Measurements from ENCODE around the gene APAF1. TPM values are rescaled to one million over a fixed set of nuclear protein-coding genes. Genes with fewer than 3 reads are reported as not detected.

Gene APAF1
- total RNA-seq, 1 experiment from 2014 or later: 19.3 TPM

- no peak for TF ChIP-seq ZNF532 (CRISPR knock-in tag; IDR thresholded peaks at IDR 0.05; ENCODE audit: borderline replicate concordance)
- no peak for TF ChIP-seq ZNF416 (CRISPR knock-in tag; IDR thresholded peaks at IDR 0.05)
- no peak for TF ChIP-seq ZNF425 (CRISPR knock-in tag; conservative IDR thresholded peaks at IDR 0.05)
- no peak for TF ChIP-seq RORB (CRISPR knock-in tag; IDR thresholded peaks at IDR 0.05)
- TF ChIP-seq IRF1 (CRISPR knock-in tag; IDR thresholded peaks at IDR 0.05): no peak
Measured at GRCh38 chr12:98724384-98725155, 79.5 kb downstream of the APAF1 start (continued).

GRCh38 chr12:98725476-98726247 is 80.6 kb downstream of the APAF1 start:
- ChIA-PET POLR2A (interaction anchor here (1.1 kb wide), 1 partner anchor 133 kb away, joined by 3 read pairs; no protein-coding TSS in a partner anchor), CTCF (interaction anchor here (0.9 to 1.3 kb wide), 3 partner anchors 17 to 273 kb away, joined by 3 to 7 read pairs (median 3); no protein-coding TSS in a partner anchor)
- H3K27ac Mint-ChIP-seq: no peak overlapping the region
- ATAC-seq (peak; percentile 98), DNase-seq (ENCODE audit: low spot score) (peak; percentile 62)
- no peaks in the 10 kb centered on the region for H3K27me3 Mint-ChIP-seq (ENCODE audit: low read depth)
- peaks cover 5% of the 10 kb centered on the region for H3K36me3 Mint-ChIP-seq
- peak; percentile 25; the same call in 1 of the 2 replicates for TF ChIP-seq CTCF (IDR thresholded peaks at IDR 0.05)
- no peak for TF ChIP-seq FOXP4 (CRISPR knock-in tag; IDR thresholded peaks at IDR 0.05)
- no peaks in the 10 kb centered on the region for H3K9me3 Mint-ChIP-seq
- H3K4me3 Mint-ChIP-seq: no peak overlapping the region
- H3K4me1 Mint-ChIP-seq: no peaks in the 10 kb centered on the region

- TF ChIP-seq IRF2 (CRISPR knock-in tag; IDR thresholded peaks at IDR 0.05; ENCODE audit: borderline replicate concordance, low read depth) (no peak), ERG (CRISPR knock-in tag; IDR thresholded peaks at IDR 0.05) (no peak)
- ChIA-PET POLR2A (no interaction called here), CTCF (interaction anchor here (0.9 kb wide), 1 partner anchor 16 kb away, joined by 3 read pairs; no protein-coding TSS in a partner anchor)
- no peak overlapping the region for H3K27ac Mint-ChIP-seq
- DNase-seq (ENCODE audit: low spot score) (no peak), ATAC-seq (no peak)
- H3K4me1 Mint-ChIP-seq: no peaks in the 10 kb centered on the region
- H3K36me3 Mint-ChIP-seq: peaks cover 5% of the 10 kb centered on the region
- H3K9me3 Mint-ChIP-seq: no peaks in the 10 kb centered on the region
- no peak overlapping the region for H3K4me3 Mint-ChIP-seq
- H3K27me3 Mint-ChIP-seq (ENCODE audit: low read depth): no peaks in the 10 kb centered on the region
Measured at GRCh38 chr12:98727196-98727595, 82.1 kb downstream of the APAF1 start.
